A549 treated with ZK216348 at 1 μM for 4 hours (cell line): Measurements from ENCODE around the gene MAPKAP1. TPM values are rescaled to one million over a fixed set of nuclear protein-coding genes. Genes with fewer than 3 reads are reported as not detected.

Source experiments
- total RNA-seq: library from RNA; stranded (reverse); fragments of 200-300 nt; extraction: Qiagen RNA extraction; gene quantifications from 5 replicates; pipeline ENCODE4 v1.2.3, GENCODE V29; 2022; ENCODE audit warnings: low read depth

MAPKAP1 gene
- total RNA-seq: 63.8 to 83.0 TPM (median 75.2 TPM) in 5 replicates

GRCh38 chr9:125706651-125707471 lies at the start of gene MAPKAP1:
MAPKAP1 (minus strand) TSS chr9:125707208; CDS start chr9:125672574, 34,634 bp downstream.

GRCh38 chr9:125747053-125747764 lies 40.2 kb upstream of the MAPKAP1 start, which contains the start of gene PBX3:
PBX3 (plus strand) TSS chr9:125747373.

Other genes with a start within 250 kb of the MAPKAP1 start
- gene PBX3, start 40.2 kb upstream of the MAPKAP1 start, total RNA-seq: 9.4 to 14.5 TPM (median 13.0 TPM) in 5 replicates